ENCODE results near the gene SELENOK.

Gene SELENOK

GRCh38 chr3:53843195-53844177 is 48.2 kb downstream of the SELENOK start:
- no peak for DNase-seq (ENCODE audit: low read depth in 2 of 2, low spot score in 1 of 2)

GRCh38 chr3:53842436-53843194 is 49.0 kb downstream of the SELENOK start:
- DNase-seq (ENCODE audit: low read depth in 2 of 2, low spot score in 1 of 2), result no peak

- no peak for DNase-seq (ENCODE audit: low read depth in 2 of 2, low spot score in 1 of 2)
Observed at GRCh38 chr3:53841296-53841695, 50.4 kb downstream of the SELENOK start.

- DNase-seq (ENCODE audit: low read depth in 2 of 2, low spot score in 1 of 2), result no peak
Observed at GRCh38 chr3:53837331-53837730, 54.3 kb downstream of the SELENOK start.

- no peak for DNase-seq (ENCODE audit: low read depth in 2 of 2, low spot score in 1 of 2)
Observed at GRCh38 chr3:53836084-53836872, 55.4 kb downstream of the SELENOK start.

GRCh38 chr3:53835257-53835656 is 56.4 kb downstream of the SELENOK start:
- DNase-seq (ENCODE audit: low read depth in 2 of 2, low spot score in 1 of 2), result no peak

GRCh38 chr3:53834429-53835095 is 57.1 kb downstream of the SELENOK start:
- DNase-seq (ENCODE audit: low read depth in 2 of 2, low spot score in 1 of 2), result no peak

Data from stimulated activated CD8-positive, alpha-beta memory T cell treated with anti-CD3 and anti-CD28 coated beads, Interleukin-4, amount 100 ng/mL, for 4 hours (primary cell).